HG02678 (cell line): ENCODE measurements around the gene CNEP1R1.

Experiments
- ATAC-seq: cut with Tn5 transposase; IDR thresholded peaks from one replicate; pipeline ENCODE4 v1.9.1; 2021; ENCODE audit warnings: mild to moderate bottlenecking, moderate library complexity; ENCODE audit not compliant: unreplicated experiment

CNEP1R1 gene

DNA sequence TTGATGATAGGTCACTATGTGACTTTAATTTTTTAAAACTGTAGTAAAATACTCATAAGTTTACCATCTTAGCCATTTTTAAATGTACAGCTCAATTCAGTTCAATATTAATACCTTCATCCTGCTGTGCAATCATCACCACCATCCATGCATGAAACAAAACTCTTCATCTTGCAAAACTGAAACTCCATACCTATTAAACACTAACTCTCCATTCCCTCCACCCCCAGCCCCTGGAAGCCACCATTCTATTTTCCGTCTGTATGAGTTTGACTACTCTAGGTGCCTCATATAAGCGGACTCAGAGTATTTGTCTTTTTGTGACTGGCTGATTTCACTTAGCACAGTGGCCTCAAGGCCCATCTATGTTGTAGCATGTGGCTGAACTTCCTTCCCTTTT lies 9.4 kb upstream of the CNEP1R1 start:
- no peak for ATAC-seq

- no peak for ATAC-seq
These were observed 7.5 kb upstream of the CNEP1R1 start for GRCh38 chr16:50017553-50017952.

GRCh38 chr16:50021544-50021943 lies 3.5 kb upstream of the CNEP1R1 start:
- ATAC-seq = no peak

GRCh38 chr16:50023641-50024040 lies 1.4 kb upstream of the CNEP1R1 start:
- ATAC-seq = no peak

- no peak for ATAC-seq
These were observed 818 bp upstream of the CNEP1R1 start for GRCh38 chr16:50024207-50024606.

DNA sequence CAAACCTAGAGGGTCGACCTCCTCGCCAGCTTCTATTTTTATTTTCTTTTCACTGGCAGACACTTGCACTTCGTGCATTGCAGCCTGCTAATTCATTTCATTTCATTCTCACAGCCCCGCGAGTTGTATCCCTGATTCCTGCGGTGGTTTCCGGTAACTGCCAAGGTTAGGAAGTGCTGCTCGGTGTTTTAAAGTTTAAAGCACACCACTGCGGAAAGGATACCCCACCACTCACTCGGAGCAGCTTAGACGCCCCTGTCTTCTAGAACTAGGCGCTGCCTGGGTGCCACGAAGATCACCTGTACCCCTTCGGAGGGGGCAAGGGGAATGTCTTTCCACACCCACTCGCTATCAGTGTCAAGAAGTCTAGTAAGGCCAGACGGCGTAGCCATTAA lies 509 bp downstream of the CNEP1R1 start:
- peak; percentile 6 for ATAC-seq

GRCh38 chr16:50027829-50028228 lies 2.8 kb downstream of the CNEP1R1 start:
- no peak for ATAC-seq

DNA sequence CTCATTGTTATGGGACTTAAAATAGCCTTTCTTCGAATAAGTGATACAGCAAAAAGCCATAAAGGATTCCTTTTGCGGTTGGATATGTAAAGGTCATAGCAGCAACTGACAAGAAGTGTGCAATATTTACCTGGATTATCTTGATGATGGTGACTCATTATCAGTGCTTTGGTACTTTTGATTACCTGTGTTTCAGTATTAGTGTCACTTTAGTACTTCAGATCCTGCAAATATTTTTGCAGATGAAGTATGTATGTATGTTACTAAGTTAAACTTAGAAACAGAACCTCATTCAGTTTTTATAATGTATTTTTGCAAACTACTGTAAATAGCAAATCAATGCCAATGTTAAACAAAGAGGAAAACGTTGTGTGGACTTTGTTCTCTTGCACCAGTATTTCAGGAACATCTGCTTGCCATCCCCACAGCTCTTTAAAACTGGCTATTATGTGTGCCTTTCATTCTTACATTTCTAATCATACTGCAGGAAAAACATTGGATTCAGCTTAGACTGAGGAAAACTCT lies 10.5 kb downstream of the CNEP1R1 start:
- ATAC-seq = no peak

- no peak for ATAC-seq
These were observed 11.4 kb downstream of the CNEP1R1 start for GRCh38 chr16:50036426-50036825.

DNA sequence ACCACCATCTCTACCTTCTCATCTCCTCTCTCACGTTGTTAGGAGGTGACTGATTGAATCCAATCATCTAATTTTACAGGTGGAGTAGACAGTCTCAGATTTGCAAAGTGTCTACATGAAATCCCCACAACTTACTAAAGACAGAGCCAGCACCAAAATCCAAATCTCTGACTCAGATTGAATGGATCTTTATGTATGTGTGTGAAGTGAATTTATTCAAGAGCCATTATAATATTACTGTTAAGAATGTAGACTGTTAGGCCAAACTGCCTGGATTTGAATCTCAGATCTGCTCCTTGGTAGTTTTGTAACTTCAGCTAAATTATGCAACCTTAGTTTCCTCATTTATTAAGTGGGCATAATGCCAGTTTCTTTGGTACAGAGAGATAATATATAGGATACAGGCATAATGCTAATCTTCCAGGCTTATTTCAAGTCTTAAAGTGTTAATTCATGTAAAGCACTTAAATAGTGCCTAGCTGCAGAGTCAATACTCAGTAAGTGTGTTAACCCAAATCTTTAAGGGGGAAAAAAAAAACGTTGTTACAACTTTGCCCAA lies 12.7 kb downstream of the CNEP1R1 start:
- ATAC-seq = no peak

DNA sequence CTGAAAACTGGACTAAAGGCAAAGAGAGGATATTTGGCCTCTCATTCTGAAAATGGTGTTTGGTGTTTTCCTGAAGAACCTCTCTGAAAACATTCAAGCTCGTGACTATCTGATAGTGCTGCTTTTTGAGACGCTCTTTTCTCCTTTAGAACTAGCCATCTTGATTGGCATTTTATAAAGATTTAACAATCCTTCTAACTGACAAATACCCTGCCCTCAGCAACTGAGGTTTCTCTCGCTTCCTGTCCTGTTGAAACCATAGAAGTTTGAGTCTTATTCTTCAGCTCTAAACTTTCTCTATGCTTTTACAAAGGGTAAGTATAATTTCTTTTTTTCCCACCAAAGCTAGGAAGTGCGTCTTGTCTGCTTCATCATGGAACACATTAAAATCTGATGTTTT lies 13.3 kb downstream of the CNEP1R1 start:
- ATAC-seq = no peak

- ATAC-seq = no peak
These were observed 13.9 kb downstream of the CNEP1R1 start for GRCh38 chr16:50038756-50039529.

DNA sequence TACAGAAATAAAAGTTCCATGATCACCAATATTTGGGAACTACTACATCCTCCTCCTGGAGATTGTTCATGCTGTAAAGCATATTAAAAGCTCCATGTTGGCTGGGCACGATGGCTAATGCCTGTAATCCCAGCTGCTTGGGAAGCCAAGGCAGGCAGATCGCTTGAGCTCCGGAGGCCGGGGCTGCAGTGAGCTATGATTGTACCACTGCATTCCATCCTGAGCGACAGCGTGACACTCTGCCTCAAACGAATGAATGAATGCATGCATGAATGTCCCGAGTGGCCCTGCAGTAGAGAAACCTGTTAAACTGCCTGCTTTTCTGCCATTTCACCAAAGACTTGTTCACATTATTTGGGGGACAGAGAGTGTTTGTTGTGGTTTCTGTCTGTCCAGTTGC lies 15.0 kb downstream of the CNEP1R1 start:
- ATAC-seq = no peak

GRCh38 chr16:50040710-50041109 lies 15.7 kb downstream of the CNEP1R1 start:
- ATAC-seq = no peak

DNA sequence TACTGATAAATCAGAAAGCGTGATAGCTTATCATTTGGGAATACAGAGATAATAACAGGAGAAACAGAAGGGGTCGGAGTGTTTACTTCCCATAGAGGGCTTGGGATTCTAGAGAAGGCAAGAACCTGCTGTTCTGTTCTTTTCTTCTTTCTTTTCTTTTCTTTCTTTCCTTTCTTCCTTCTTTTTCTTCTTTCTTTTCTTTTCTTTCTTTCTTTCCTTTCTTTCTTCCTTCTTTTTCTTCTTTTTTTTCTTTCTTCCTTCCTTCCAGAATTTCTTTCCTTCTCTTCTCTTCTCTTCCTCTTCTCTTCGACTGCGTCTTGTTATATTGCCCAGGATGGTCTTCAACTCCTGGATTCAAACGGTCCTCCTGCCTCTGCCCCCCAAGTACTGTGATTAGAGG lies 18.3 kb downstream of the CNEP1R1 start:
- ATAC-seq = no peak

DNA sequence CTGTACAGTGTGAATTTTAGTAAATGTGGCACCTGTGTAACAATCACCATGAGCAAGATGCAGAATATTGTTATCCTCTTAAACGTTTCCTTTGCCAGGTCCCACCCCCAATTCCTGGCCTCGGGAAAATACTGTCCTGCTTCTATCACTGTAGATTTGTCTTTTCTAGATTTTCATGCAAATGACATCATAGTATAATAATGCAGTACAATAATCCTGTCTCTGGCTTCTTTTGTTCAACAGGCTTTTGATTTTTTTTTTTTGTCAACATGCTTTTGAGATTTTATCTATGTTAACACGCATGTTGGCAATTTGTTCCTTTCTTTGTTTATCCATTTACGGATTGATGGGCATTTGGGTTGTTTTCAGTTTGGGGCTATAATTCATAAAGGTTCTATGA lies 20.4 kb downstream of the CNEP1R1 start:
- ATAC-seq = no peak

GRCh38 chr16:50046853-50047252 lies 21.8 kb downstream of the CNEP1R1 start:
- ATAC-seq = no peak

- no peak for ATAC-seq
These were observed 22.8 kb downstream of the CNEP1R1 start for GRCh38 chr16:50047864-50048263.

DNA sequence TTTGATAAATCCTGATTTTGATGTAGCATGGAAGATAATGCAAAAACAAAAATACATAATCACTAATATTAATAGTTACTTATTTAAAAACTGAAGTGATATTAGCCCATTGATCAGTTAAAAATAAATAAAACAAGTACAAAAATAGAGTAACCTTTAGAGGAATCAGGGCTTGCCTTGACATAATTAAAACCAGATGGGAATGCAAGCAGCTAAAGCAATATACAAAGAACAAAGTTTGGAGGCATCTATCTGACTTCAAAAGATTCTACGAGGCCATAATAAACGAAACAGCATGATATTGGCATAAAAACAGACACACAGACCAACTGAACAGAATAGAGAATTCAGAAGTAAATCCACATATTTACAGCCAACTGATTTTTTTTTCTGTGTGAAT lies 25.8 kb downstream of the CNEP1R1 start:
- no peak for ATAC-seq

DNA sequence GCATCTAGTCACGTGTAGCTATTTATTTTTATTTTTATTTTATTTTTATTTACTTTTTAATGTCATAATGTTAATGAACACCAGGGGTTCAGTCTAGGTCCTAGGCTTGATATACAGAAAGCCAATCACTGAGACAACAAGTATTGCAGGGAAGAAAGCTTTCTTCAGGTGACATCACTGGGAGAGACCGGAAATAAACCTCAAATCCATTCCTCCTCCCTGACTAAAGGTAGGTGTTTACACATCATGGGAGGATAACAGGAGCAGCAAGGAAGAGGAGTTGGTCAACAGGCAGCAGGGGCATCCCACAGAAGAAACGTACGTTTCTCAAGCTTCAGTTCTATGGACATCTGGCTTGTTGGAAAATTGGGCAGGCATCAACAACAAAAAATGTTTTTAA lies 31.2 kb downstream of the CNEP1R1 start:
- no peak for ATAC-seq

DNA sequence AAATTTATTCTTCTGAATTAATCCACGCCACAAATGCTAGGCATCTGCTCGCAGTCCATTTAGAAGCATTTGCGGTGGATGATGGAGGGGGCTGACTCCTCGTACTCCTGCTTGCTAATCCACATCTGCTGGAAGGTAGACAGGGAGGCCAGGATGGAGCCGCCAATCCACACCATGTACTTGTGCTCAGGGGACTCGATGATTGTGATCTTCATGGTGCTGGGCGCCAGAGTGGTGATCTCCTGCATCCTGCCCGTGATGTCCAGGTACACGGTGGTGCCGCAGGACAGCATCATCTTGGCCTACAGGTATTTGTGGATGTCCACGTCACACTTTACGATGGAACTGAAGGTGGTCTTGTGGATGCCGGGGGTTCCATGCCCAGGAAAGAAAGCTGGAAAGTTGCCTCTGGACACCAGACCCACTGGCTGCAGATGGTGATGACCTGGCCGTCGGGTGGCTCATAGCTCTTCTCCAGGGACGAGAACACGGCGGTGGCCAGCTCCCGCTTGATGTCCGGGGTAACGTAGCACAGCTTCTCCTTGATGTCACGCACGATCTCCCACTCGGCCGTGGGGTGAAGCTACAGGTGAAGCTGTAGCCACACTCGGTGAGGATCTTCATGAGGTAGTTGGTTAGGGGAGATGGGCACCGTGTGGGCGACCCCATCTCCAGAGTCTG lies 33.2 kb downstream of the CNEP1R1 start:
- ATAC-seq = no peak

- no peak for ATAC-seq
These were observed 34.1 kb downstream of the CNEP1R1 start for GRCh38 chr16:50059111-50059510.
